ENCODE results near the gene RBM4.

Gene RBM4

GRCh38 chr11:66659763-66660162, 21.3 kb downstream of the RBM4 start:
- DNase-seq = no peak

GRCh38 chr11:66663741-66664296, 25.3 kb downstream of the RBM4 start:
- DNase-seq = no peak

GRCh38 chr11:66665369-66665768, 26.9 kb downstream of the RBM4 start:
- DNase-seq = no peak

GRCh38 chr11:66670816-66671215, 32.3 kb downstream of the RBM4 start:
- no peak for DNase-seq

- DNase-seq = no peak
Observed at GRCh38 chr11:66674964-66675602, 36.6 kb downstream of the RBM4 start.

- no peak for DNase-seq
Observed at GRCh38 chr11:66676282-66676919, 37.9 kb downstream of the RBM4 start.

- no peak for DNase-seq
Observed at GRCh38 chr11:66676931-66677598, 38.6 kb downstream of the RBM4 start.

GRCh38 chr11:66677599-66678375, 39.3 kb downstream of the RBM4 start, which contains the start of gene RBM4B:
Gene RBM4B (minus strand): TSS chr11:66677887. CDS start chr11:66677079, 808 bp downstream.
- peak; percentile 95 for DNase-seq

GRCh38 chr11:66680966-66681645, 42.6 kb downstream of the RBM4 start:
- no peak for DNase-seq

GRCh38 chr11:66683877-66684276, 45.4 kb downstream of the RBM4 start:
- no peak for DNase-seq

GRCh38 chr11:66684635-66685034, 46.1 kb downstream of the RBM4 start:
- no peak for DNase-seq

GRCh38 chr11:66685276-66686099, 47.0 kb downstream of the RBM4 start:
- no peak for DNase-seq

GRCh38 chr11:66686100-66686785, 47.7 kb downstream of the RBM4 start:
- no peak for DNase-seq

- no peak for DNase-seq
Observed at GRCh38 chr11:66686801-66687750, 48.6 kb downstream of the RBM4 start.

- no peak for DNase-seq
Observed at GRCh38 chr11:66687831-66688281, 49.4 kb downstream of the RBM4 start.

GRCh38 chr11:66688561-66689534, 50.3 kb downstream of the RBM4 start:
- no peak for DNase-seq

GRCh38 chr11:66689661-66690590, 51.4 kb downstream of the RBM4 start:
- DNase-seq = no peak
